ENCODE results near the gene CPOX.

Gene CPOX

GRCh38 chr3:98532709-98533571 lies 60.5 kb downstream of the CPOX start:
- no peak for DNase-seq

GRCh38 chr3:98532275-98532637 lies 61.2 kb downstream of the CPOX start:
- DNase-seq = no peak

DNA sequence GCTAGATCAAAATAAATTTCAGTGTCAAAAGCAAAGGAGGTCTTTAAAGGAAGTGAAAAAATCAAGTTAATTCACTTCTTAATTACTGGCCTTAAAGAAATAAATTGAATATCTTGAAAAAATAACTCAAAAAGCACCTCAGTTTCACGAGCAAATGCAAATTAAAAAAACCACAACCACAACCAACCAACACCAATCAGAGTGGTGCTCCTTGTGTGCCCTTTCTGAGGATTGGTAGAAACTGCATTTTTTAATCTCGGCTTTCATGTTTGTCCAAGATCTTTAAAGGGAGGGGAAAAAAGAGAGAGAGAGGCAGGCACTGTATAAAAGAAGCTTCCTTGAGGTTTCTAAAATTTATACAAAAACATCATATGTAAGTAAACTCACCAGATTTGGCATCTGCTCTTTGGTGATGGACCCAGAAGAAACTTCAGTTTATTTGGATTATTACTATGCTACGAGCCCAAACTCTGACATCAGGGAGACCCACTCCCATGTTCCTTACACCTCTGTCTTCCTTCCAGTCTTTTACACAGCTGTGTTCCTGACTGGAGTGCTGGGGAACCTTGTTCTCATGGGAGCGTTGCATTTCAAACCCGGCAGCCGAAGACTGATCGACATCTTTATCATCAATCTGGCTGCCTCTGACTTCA lies 61.7 kb downstream of the CPOX start, which contains the start of gene GPR15:
TSS of gene GPR15 (plus strand) at position 357 of the 653 bp plus-strand sequence. CDS start at position 413, 56 bp downstream.
- DNase-seq = no peak

GRCh38 chr3:98530676-98531075 lies 62.7 kb downstream of the CPOX start:
- DNase-seq = no peak

GRCh38 chr3:98529856-98530459 lies 63.5 kb downstream of the CPOX start:
- DNase-seq = no peak

All from kidney glomerular epithelial cell (primary cell).